ENCODE data around the gene CECR2. TPM values are rescaled to one million over a fixed set of nuclear protein-coding genes. Genes with fewer than 3 reads are reported as not detected.

Gene CECR2
- total and polyA plus RNA-seq, 8 donors, result 0.89 to 4.4 (median 2.7) TPM

DNA sequence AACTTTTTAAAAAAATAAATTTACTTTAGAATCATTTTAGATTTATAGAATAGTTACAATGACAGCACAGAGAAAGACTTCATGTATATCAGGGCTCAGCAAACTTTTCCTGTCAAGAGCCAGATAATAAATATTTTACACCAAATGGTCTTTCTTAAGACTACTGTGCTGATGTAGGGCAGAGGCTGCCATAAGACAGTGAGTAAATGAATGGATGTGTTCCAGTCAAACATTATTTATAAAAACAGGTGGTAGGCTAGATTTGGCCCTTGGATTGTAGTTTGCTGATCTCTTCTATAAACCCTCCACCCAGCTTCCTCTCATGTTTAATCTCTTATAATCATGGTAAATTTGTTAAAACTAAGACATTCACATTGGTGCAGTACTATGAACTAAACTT lies 33.0 kb downstream of the CECR2 start:
- no peaks in the 10 kb centered on the region for H3K9me3 ChIP-seq
- no peaks in the 10 kb centered on the region for H3K27me3 ChIP-seq
- ATAC-seq (no peak), DNase-seq (no peak), FAIRE-seq (no peak)
- H3K36me3 ChIP-seq, result no peaks in the 10 kb centered on the region
- intact Hi-C loops (cut with DNase I), result no loop called here
- no peaks in the 10 kb centered on the region for H3K4me1 ChIP-seq
- no peak overlapping the region for H3K27ac ChIP-seq
- H3K4me3 ChIP-seq, result no peak overlapping the region
- TF ChIP-seq, protein P1, sequence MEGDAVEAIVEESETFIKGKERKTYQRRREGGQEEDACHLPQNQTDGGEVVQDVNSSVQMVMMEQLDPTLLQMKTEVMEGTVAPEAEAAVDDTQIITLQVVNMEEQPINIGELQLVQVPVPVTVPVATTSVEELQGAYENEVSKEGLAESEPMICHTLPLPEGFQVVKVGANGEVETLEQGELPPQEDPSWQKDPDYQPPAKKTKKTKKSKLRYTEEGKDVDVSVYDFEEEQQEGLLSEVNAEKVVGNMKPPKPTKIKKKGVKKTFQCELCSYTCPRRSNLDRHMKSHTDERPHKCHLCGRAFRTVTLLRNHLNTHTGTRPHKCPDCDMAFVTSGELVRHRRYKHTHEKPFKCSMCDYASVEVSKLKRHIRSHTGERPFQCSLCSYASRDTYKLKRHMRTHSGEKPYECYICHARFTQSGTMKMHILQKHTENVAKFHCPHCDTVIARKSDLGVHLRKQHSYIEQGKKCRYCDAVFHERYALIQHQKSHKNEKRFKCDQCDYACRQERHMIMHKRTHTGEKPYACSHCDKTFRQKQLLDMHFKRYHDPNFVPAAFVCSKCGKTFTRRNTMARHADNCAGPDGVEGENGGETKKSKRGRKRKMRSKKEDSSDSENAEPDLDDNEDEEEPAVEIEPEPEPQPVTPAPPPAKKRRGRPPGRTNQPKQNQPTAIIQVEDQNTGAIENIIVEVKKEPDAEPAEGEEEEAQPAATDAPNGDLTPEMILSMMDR (IDR thresholded peaks at IDR 0.05), result no peak

DNA sequence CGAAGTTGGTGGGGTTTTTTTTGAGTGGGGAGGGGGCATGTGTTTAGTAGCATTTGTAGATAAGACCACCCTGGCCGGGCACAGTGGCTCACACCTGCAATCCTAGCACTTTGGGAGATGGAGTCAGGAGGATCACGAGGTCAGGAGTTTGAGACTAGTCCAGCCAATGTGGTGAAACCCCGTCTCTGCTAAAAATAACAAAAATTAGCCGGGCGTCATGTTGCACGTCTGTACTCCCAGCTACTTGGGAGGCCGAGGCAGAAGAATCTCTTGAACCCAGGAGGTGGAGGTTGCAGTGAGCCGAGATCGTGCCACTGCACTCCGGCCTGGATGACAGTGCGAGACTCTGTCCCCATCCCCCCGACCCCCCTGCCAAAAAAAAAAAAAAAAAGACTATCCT lies 34.6 kb downstream of the CECR2 start:
- TF ChIP-seq, protein P1 (IDR thresholded peaks at IDR 0.05), result no peak
- H3K27ac ChIP-seq, result no peak overlapping the region
- H3K4me1 ChIP-seq, result no peaks in the 10 kb centered on the region
- DNase-seq, result no peak
- WGBS, 2 donors, result 73 to 80% methylated on average over 13 of the region's 13 CpGs
- H3K36me3 ChIP-seq, result no peaks in the 10 kb centered on the region
- no peak overlapping the region for H3K4me3 ChIP-seq
- intact Hi-C loops (cut with DNase I), result no loop called here
- FAIRE-seq, result no peak
- H3K9me3 ChIP-seq, result no peaks in the 10 kb centered on the region
- ATAC-seq, result no peak
- no peaks in the 10 kb centered on the region for H3K27me3 ChIP-seq

DNA sequence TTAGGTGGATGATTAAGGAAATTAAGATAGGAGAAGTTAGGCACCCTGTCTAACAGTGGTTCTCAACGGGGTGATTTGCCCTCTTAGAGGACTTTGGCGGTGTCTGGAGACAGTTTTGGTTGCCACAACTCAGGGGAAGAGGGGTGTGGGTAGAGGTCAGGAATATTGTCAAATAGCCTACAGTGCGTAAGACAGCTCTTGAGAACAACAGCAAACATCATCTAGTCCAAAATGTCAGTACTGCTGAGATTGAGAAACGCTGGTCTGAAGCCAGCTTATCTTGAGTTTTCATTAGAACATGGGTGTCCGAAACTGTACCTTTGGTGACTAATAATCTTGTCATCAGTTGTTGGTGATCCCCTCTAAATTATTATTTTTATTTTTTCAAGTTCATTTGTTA lies 38.4 kb downstream of the CECR2 start:
- WGBS, 2 donors, result 59 to 68% methylated on average over 5 of the region's 5 CpGs
- Histone ChIP-seq H3K36me3 (no peaks in the 10 kb centered on the region), H3K4me1 (no peaks in the 10 kb centered on the region), H3K9me3 (no peaks in the 10 kb centered on the region), H3K27me3 (no peaks in the 10 kb centered on the region), H3K4me3 (no peak overlapping the region), H3K27ac (no peak overlapping the region)
- DNase-seq (no peak), ATAC-seq (no peak), FAIRE-seq (no peak)
- TF ChIP-seq, protein P1 (IDR thresholded peaks at IDR 0.05), result no peak
- intact Hi-C loops (cut with DNase I), result no loop called here

DNA sequence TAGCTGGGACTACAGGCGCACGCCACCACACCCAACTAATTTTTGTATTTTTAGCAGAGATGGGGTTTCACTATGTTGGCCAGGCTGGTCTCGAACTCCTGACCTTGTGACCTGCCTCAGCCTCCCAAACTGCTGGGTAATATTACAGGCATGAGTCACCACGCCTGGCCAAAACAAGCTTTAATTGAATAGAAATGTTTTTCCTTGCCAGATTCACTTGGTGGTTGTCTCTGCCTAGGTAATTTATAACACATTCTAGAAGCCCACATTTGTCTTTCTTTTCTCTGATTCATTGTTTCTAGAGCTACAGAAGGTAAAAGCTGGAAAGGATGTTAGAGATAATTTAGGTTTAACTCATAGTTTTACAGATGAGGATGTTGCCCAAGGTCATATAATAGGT lies 41.3 kb downstream of the CECR2 start:
- no peak overlapping the region for H3K27ac ChIP-seq
- intact Hi-C loops (cut with DNase I), result no loop called here
- WGBS, 2 donors, result 87 to 89% methylated on average over 4 of the region's 4 CpGs
- no peaks in the 10 kb centered on the region for H3K4me1 ChIP-seq
- no peaks in the 10 kb centered on the region for H3K36me3 ChIP-seq
- H3K4me3 ChIP-seq, result no peak overlapping the region
- FAIRE-seq, result no peak
- no peaks in the 10 kb centered on the region for H3K27me3 ChIP-seq
- no peaks in the 10 kb centered on the region for H3K9me3 ChIP-seq
- no peak for DNase-seq
- TF ChIP-seq, protein P1 (IDR thresholded peaks at IDR 0.05), result no peak
- ATAC-seq, result no peak

DNA sequence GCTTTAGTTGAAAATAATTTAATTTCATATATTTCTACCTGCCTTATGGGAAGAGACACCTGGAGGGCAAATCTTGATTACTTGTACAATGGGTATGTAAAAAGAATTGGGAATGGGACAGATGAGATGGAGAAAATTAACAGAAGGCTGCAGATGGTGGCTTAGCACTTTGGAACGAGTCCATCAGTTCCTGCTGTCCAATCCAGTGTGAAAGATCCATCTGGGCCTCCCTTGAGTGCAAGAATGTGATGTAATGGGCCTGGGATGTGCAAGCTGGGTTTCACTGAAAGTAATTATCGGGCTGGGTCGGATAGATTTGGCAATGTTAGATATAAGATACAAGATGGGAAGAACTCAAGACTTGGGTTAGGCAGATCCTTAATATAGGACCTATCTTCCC lies 42.0 kb downstream of the CECR2 start:
- 40 to 49% methylated on average over 3 of the region's 3 CpGs for WGBS, 2 donors
- FAIRE-seq (no peak), DNase-seq (no peak), ATAC-seq (no peak)
- Histone ChIP-seq H3K36me3 (no peaks in the 10 kb centered on the region), H3K4me1 (no peaks in the 10 kb centered on the region), H3K27ac (no peak overlapping the region), H3K27me3 (no peaks in the 10 kb centered on the region), H3K4me3 (no peak overlapping the region), H3K9me3 (no peaks in the 10 kb centered on the region)
- TF ChIP-seq, protein P1 (IDR thresholded peaks at IDR 0.05), result no peak
- intact Hi-C loops (cut with DNase I), result no loop called here

Measured in pancreas (tissue), 10 donors.